GM19372 (cell line): ENCODE measurements around the gene PAPPA2.
"Not testable (repeated sequence)": the region's sequence is repeated elsewhere in the genome, so short reads cannot be mapped to it uniquely, and the experiment has no call there.

Experiments
- ATAC-seq: cut with Tn5 transposase; IDR thresholded peaks from one replicate; pipeline ENCODE4 v1.9.1; 2021; ENCODE audit warnings: mild to moderate bottlenecking, low read depth, moderate library complexity; ENCODE audit not compliant: unreplicated experiment

The PAPPA2 gene

DNA sequence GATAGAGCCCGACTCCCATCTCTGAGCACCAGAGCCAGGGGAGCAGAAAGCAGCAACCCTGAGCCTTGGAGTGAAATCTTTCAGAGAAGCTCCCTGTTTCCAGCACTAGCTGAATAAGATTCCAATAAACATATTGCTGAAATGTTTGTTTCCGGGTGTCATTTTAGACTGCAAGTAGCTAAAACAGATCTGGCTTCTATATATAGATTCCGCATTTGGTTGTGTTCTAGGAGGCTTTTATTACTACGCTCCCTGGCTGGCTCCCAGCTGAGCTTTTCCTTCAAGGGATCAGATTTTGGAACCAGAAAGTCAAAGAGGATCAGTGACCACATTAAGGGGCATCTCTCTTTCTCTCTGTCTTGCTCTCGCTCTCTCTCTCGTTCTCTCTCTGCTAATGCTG, 88.2 kb downstream of the PAPPA2 start:
- ATAC-seq = no peak

DNA sequence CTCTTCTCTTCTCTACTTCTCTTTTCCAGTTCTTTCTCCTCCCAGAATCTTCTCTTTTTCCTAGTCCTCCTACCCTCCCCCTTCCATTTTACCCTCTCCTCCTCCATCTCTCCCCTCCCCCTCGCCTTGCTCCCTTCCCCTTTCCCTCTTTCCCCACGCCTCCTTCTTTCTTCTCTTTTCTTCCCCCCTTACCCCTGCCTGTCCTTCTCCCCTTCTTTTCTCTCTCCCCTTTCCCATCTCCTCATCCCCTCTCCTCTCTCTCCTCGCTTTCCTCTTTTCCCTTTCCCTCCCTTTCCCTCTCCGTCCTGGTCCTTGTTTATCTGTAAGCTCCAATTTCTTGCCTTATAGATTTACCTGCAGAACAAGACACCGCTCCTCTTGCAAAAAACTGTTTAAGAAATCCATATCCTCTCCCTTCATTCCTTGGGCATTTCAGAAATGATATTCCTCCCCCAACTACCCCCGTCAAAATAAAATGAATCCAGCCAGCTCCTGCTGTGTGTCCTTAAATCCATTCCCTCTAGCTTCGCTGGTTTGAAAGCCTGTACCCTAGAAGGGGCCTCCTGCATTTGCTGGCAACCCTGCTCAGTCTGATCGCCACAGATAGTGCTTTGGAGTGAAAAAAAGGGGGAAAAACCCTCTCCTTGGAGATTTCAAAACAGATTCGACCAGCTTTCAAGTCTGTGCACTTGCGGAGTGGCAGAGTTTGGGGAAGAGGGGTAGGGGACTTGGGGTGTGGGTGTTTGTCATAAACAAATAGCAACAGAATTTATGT, 89.4 kb downstream of the PAPPA2 start:
- no peak for ATAC-seq

DNA sequence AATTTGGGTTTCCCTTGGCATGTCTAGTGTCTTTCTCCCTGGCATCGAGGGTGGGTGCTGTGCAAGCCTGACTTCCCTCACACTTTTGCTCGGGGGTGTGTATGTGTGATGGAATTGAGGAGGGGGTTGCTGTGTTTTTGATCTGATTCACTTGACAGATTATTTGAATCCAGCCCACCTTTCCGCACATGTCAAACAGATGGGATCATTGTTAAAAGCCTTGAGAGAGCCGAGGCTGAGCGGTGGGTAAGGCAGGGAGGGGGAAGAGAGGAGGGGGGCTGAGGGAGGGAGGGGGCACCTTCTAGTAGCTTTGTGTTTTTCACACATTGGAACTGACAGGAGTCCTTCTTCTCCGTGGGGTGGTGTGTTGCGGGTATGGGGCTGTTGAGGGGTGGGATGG, 90.0 kb downstream of the PAPPA2 start:
- ATAC-seq = no peak

DNA sequence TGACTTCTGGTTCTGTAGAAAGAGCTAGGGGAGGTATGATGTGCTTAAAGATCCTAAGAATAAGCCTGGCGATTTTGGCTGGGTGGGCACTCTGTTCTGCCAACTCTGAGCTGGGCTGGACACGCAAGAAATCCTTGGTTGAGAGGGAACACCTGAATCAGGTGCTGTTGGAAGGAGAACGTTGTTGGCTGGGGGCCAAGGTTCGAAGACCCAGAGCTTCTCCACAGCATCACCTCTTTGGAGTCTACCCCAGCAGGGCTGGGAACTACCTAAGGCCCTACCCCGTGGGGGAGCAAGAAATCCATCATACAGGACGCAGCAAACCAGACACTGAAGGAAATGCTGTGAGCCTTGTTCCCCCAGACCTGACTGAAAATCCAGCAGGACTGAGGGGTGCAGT, 93.3 kb downstream of the PAPPA2 start:
- no peak for ATAC-seq

DNA sequence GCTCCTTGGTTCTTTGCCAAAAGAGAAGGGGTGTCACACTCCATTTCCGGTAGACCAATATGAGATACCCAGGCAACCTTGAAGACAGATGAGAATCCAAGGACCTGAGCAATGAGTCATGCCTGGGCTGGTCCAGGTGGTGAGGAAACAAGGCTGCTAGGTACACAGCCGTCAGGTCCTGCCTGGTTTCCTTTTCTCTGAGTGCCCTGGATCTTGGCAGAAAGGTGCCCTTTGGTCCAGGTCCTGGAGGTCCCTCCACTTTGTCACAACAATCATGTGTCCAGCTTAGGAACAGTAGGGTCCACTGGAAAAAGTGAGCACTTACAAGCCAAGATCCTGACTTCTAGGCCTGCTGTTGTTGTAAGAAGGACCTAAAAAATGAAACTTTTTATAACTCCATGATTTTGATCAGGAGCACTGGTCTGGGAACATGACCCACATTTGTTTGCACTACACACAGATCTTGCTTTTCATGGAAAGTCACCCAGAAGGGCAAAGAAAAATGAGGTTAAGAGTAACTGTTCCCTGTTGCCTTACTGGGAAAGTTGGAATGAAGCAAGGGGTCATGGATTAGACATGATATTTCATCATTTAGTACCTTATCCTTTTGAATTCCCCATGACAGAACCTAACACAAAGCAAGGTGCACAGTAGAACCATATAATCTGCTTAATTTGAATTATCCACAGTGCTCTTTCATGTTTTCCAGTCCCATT, 94.7 kb downstream of the PAPPA2 start:
- ATAC-seq = no peak

DNA sequence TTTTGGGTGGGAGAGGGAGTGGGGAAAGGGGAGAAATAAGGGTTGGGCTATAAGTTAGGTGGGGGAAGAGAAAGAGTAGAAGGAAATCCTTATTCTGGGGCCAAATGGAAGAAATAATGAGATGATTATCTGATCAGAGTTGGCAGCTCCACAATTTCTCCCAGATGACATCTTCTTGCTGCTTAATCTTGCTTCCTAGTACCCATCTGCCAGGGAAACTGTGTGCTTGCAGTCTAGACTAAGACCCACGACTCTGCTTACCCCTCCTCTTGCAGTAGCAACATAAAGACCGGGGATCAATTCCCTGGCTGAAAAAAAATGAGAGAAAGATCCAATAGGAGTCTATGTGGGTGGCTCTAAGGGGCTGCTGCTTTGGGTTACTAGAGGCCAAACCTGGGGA, 95.6 kb downstream of the PAPPA2 start:
- no peak for ATAC-seq

DNA sequence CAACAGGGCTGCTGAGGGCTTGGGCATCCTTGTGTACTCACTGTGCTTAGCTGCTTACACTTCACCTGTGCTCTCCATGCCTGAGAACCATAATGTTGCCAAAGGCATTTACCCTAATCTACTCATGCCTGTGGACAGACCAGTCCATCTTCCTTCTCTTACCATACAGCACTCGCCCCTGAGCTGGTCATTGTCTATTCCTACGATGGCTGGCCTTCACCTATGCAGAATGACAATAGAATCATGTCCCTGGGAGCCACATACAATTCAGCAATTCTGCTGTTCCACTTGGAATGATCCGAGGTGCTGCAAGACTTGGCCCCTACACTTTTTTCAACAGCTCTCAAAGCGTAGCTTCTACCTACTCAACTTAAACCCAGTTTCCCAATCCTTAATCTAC, 96.5 kb downstream of the PAPPA2 start:
- no peak for ATAC-seq

DNA sequence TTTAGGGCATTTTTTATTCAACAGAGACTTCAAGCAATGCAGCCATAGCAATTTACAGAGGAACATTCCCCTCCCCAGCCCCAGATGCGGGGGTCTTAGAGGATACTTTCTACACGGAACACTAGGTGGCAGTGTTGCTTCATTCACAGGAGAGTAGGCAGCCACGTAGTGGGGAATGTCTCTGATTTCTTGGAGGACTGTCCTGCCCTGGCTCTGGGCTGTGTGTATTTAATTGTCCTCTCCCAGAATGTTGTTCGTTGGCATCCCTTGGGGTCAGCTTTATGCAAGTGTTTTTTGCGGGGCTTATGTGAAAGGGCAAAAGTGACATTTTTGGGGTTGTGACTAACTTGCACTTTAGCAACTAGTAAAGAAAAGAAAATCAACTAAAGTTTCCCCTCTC, 96.9 kb downstream of the PAPPA2 start:
- ATAC-seq = peak; percentile 72

DNA sequence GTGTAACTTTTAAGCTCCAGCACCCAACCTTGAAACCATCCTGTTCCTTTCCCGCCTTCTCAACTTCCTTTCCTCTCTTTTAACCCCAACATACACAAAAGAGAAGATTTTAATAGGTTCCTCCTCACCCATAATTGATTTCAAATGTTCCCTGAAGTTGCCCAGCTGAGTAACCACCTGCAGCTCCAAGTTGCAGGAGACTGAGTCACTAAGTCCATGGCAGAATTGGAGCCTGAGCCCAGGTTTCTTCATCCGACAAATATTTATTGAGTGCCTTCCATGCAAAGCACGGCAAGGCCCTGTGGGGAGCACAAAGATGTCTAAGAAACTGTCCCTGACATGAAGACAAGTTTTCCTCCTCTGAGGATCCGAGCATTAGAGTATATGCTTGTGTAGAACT, 97.7 kb downstream of the PAPPA2 start:
- ATAC-seq = no peak

DNA sequence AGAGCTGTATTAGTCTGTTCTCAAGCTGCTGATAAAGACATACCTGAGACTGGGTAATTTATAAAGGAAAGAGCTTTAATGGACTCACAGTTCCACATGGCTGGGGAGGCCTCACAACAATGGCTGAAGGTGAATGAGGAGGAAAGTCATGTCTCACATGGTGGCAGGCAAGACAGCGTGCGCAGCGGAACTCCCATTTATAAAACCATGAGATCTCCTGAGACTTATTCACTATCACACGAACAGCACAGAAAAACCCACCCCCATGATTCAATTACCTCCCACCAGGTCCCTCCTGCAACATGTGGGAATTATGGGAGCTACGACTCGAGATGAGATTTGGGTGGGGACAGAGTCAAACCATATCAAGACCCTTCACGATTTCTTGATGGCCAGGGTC, 98.8 kb downstream of the PAPPA2 start:
- not testable (repeated sequence) for ATAC-seq

DNA sequence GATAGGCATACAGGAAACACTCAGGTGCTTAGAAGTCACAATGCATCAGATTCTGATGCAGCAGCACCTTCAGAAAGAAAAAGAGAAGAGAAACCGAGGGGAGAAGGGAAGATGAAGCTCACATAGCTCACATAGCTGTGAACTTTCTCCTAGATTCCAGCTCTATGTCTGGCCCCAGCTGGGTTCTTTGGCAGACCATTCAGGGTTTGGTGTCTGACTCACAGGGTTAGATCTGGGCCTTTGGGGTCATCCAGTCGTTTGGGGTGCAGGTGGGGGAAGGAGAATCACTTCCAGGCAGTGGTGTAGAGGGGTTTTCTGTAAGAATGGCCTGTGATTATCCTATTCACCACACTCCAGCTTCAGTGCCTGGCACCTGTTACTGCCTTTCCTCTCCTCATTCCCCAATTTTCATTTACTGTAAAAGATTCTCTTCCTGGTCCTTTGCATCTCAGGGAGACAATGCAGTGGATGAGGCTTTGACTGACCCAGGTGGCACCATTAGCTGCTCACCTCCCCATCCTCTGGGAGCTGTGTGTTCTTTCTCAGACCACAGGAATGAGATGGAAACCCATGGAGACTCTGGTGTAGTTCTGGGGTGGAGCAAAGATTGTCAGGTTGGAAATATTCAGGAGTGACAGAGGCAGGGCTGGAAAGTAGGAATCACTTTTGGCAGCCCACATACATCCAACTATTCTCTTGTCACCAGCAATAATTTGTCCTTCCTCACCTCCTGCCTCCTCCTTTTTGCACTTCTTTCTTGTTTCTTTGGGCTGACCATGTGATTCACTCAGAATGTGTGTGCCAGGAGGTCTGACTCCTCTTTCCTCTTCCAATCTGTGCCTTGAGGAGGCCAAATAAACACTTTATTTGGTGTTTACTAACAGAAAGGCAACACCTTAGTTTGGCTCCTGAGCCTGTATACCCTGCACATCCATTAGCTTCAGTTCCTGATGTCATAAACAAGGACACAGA, 103.3 kb downstream of the PAPPA2 start:
- no peak for ATAC-seq

DNA sequence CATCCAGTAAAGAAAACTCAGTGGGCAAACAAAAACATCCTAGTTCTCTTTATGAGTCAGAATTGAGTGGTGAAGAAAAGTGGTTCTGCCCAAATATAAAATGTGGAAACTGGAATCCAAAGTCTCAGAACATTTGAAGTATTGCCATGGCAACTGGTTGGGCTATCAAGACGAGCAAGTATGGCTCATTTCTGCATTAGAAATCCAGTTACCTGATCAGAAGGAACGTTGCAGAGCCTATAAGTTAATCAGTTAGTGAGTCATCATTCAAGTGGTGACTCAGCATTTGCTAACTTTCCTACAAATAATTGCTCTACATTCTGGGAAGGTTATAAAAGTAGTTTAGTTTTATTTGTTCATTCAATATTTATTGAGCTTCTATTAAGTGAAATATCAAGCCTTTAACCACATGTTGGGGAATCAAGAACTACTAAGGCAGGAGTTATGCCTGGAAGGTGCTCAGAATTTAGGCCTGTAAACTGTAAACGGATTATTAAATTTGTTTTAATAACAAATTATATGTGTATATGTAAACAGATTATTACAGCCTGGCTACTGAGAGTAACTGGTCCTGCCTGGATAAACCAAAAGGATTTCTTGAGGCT, 104.3 kb downstream of the PAPPA2 start:
- no peak for ATAC-seq

DNA sequence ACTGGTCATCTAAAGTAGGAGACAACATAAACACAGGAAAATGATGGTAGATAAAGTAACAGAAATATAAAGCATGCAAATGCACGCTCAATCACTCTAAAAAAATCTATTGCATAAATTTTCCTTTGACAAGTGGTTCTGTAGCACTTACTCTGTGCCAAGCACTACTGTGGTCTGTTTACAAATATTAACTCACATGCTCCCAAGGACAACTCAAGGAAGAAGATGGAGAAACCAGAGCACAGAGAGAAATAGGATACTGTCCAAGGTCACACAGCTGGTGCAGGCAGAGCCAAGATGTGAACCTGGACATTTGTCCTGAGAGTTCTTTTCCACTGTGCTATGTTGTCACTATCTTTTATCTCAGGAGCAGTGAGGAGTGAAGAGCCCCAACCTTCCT, 105.2 kb downstream of the PAPPA2 start:
- no peak for ATAC-seq

DNA sequence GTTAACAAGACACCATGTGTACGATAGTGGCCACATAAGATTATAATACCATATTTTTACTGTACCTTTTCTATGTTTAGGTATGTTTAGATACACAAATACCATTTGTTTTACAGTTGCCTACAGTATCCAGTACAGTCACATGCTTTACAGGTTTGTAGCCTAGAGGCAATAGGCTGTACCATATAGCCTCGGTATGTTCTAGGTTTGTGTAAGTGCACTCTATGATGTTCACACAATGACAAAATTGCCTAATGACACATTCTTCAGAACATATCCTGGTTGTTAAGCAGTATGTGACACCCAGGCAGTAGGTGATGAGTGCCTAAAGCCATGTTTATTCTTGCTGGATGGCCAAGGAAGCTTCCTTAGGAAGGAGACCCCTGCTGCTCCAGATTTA, 111.8 kb downstream of the PAPPA2 start:
- ATAC-seq = no peak

DNA sequence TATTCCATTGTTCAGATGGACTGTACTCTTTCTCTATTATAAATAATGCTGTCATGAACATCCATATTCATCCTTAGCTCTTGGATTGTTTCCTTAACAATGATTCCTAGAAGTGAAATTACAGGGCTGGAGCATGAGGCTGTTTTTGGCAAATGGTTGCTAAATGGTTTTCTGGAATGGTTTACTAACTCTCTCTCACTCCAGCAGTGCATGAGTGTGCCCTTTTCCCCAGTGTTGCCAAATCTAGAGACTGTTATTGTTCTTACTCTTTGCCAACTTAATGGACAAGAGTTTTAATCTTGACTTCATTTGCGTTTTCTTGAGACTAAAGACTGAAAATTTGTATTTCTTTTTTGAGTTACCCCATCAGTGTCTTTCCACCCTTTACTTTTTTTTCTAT, 113.0 kb downstream of the PAPPA2 start:
- ATAC-seq = no peak

DNA sequence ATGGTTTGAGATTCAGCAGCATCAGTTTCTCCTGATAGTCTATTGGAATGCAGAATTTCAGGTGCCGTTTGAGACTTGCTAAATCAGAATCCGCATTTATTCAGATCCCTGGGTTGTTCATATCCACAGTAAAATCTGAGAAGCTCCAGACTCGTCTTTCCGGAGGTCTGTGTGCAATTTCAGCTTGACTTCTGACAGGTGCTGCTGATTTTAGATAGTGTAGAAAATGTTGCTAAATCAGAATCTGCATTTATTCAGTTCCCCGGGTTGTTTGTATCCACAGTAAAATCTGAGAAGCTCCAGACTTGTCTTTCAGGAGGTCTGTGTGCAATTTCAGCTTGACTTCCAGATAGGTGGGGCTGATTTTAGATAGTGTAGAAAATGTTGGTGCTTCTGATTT, 113.7 kb downstream of the PAPPA2 start:
- no peak for ATAC-seq

DNA sequence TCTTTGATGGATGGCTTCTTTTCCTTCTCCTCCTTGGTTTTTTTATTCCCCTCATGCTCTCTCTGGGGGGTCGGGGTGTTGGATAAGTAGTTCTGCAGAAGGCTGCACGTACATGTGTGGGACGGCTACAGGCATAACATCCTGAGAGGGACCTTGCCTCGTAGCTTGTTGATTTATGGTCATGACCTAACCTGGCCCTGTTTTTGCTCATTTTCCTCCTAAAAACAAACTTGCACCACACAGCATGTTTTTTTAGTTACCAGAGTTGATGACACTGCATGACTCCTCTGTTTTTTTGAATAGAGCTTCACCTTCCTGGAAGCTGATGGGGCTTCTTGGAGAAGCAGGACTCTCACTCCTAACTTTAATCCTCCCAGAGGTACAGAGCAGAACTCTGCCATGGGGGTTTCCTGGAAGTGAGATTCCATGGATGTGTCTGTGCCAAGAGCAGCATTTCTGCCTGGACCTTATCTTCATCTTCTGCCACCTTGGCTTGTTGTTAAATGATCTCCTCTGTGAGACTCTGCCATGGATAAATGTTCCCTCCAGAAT, 114.7 kb downstream of the PAPPA2 start:
- no peak for ATAC-seq

DNA sequence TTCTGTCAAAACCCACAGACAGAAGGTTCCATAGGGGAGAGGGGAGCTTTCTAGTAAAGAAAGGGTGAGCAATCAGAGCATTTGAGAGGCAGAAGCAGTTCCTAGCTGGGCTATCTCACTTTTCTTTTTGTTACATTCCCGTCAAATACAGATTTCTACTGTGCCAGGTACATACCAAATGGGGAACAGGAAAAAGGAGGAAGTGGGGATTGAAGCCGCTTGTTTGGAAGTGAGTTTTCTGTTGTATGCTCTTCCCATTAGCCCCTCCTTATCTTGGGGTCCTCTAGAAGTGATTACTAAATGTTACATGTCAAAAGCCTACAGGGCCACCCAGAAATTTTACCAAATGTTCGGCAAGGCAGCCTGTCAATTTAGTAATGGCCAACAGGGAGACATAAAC, 116.1 kb downstream of the PAPPA2 start:
- no peak for ATAC-seq

DNA sequence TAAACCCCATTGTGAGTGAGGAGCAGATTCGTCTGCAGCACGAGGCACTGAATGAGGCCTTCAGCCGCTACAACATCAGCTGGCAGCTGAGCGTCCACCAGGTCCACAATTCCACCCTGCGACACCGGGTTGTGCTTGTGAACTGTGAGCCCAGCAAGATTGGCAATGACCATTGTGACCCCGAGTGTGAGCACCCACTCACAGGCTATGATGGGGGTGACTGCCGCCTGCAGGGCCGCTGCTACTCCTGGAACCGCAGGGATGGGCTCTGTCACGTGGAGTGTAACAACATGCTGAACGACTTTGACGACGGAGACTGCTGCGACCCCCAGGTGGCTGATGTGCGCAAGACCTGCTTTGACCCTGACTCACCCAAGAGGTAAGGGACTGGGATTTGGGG, 132.2 kb downstream of the PAPPA2 start:
- ATAC-seq = no peak

DNA sequence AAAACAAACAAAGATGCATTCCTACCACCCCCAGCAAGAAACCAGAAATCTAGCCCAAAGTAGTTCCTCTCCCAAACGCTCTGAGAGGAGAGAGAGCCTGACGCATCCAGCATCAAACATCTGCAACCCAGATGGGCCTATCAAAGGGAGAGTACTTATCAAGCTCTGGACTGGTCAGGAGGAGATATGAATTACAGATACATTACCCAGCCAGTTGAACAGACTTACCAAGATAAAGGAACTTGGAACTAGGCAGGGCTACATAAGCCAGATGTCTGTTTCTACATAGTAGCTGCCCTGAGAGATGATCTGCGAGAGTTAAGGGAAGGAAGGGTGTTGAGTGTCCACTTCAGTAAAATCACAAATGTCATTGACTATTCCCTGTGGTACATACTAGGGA, 138.4 kb downstream of the PAPPA2 start:
- no peak for ATAC-seq
